HG03045 (cell line): ENCODE results near the gene RHBG.

Experiments used
- ATAC-seq: cut with Tn5 transposase; IDR thresholded peaks from one replicate; pipeline ENCODE4 v1.9.1; 2021; ENCODE audit warnings: mild to moderate bottlenecking, moderate library complexity; ENCODE audit not compliant: unreplicated experiment

The RHBG gene

GRCh38 chr1:156422602-156423091 lies 53.6 kb downstream of the RHBG start:
- ATAC-seq: no peak

GRCh38 chr1:156423422-156424352 lies 54.7 kb downstream of the RHBG start:
- ATAC-seq: no peak

- no peak for ATAC-seq
Observed at GRCh38 chr1:156424806-156425432, 55.9 kb downstream of the RHBG start.

GRCh38 chr1:156425943-156426342 lies 56.9 kb downstream of the RHBG start:
- ATAC-seq: no peak

GRCh38 chr1:156427957-156428356 lies 58.9 kb downstream of the RHBG start:
- ATAC-seq: no peak

- no peak for ATAC-seq
Observed at GRCh38 chr1:156428746-156429288, 59.8 kb downstream of the RHBG start.

- no peak for ATAC-seq
Observed at GRCh38 chr1:156429313-156430060, 60.5 kb downstream of the RHBG start.

- no peak for ATAC-seq
Observed at GRCh38 chr1:156430303-156430702, 61.3 kb downstream of the RHBG start.

GRCh38 chr1:156430866-156431265 lies 61.9 kb downstream of the RHBG start:
- ATAC-seq: no peak

GRCh38 chr1:156431366-156431765 lies 62.4 kb downstream of the RHBG start:
- ATAC-seq: no peak

GRCh38 chr1:156431769-156432668 lies 63.0 kb downstream of the RHBG start:
- ATAC-seq: no peak

- no peak for ATAC-seq
Observed at GRCh38 chr1:156432669-156433018, 63.6 kb downstream of the RHBG start.

- no peak for ATAC-seq
Observed at GRCh38 chr1:156433032-156433431, 64.0 kb downstream of the RHBG start.

GRCh38 chr1:156433602-156434001 lies 64.6 kb downstream of the RHBG start:
- ATAC-seq: no peak
